Mesothelial cell of epicardium (in vitro differentiated cells): ENCODE results near the gene CLCN6. TPM values are rescaled to one million over a fixed set of nuclear protein-coding genes. Genes with fewer than 3 reads are reported as not detected.
"Not testable (repeated sequence)": the region's sequence is repeated elsewhere in the genome, so short reads cannot be mapped to it uniquely, and the experiment has no call there.

ENCODE experiments used
- DNase-seq, 2 experiments: peaks; one replicate each; pipeline ENCODE4 v3.0.0; 2021; ENCODE audit warnings: low spot score in 2 of 2; ENCODE audit not compliant: unreplicated experiment in 2 of 2
- H3K27ac Mint-ChIP-seq: 2 replicates; pipeline ENCODE4 v1.8.0; 2021; ENCODE audit warnings: mixed read lengths
- H3K27me3 Mint-ChIP-seq: 2 replicates; pipeline ENCODE4 v1.8.0; 2021; ENCODE audit warnings: low read depth, mixed read lengths
- H3K36me3 Mint-ChIP-seq: 2 replicates; pipeline ENCODE4 v1.8.0; 2021; ENCODE audit warnings: mixed read lengths
- H3K4me1 Mint-ChIP-seq: 2 replicates; pipeline ENCODE4 v1.8.0; 2021; ENCODE audit warnings: mixed read lengths
- H3K4me3 Mint-ChIP-seq: 2 replicates; pipeline ENCODE4 v1.8.0; 2021; ENCODE audit warnings: mild to moderate bottlenecking, moderate library complexity, mixed read lengths
- H3K9me3 Mint-ChIP-seq: 2 replicates; pipeline ENCODE4 v1.8.0; 2021; ENCODE audit warnings: mixed read lengths
- total RNA-seq: library from RNA; stranded (reverse); gene quantifications from 3 replicates; pipeline ENCODE4 v1.2.1, GENCODE V29; 2021
- TF ChIP-seq, protein P1 (sequence below): fragments of 200-600 bp; sonication (generic); IDR thresholded peaks from one replicate; pipeline ENCODE4 v1.5.0; 2021; ENCODE audit warnings: antibody characterized with exemption; ENCODE audit not compliant: unreplicated experiment

Gene CLCN6
- total RNA-seq, 1 donor from 2014 or later: 30.3 TPM

DNA sequence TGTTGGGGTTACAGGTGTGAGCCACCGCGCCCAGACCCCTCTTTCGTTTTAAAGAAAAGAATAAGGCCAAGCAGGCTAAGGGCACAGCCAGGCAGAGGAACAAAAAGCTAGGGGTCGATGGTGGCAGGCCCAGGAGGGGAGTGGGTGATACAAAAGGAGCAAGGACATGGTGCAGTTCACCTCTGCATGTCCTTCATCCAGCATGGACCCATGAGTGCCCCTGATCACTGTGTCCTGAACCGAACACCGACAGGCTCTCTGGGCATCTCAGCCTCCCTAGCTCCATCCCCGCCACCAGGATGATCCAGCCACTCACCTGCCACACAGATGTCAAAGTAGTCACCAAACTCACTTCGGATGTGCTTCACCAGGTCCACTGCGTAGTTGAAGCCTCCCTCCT, 6.1 kb upstream of the CLCN6 start:
- no peaks in the 10 kb centered on the region for H3K9me3 Mint-ChIP-seq
- H3K27me3 Mint-ChIP-seq: no peaks in the 10 kb centered on the region
- no peak overlapping the region for H3K4me3 Mint-ChIP-seq
- H3K36me3 Mint-ChIP-seq: peaks cover 21% of the 10 kb centered on the region
- no peak for DNase-seq
- H3K27ac Mint-ChIP-seq: no peak overlapping the region
- H3K4me1 Mint-ChIP-seq: peaks cover 35% of the 10 kb centered on the region
- TF ChIP-seq, protein P1, sequence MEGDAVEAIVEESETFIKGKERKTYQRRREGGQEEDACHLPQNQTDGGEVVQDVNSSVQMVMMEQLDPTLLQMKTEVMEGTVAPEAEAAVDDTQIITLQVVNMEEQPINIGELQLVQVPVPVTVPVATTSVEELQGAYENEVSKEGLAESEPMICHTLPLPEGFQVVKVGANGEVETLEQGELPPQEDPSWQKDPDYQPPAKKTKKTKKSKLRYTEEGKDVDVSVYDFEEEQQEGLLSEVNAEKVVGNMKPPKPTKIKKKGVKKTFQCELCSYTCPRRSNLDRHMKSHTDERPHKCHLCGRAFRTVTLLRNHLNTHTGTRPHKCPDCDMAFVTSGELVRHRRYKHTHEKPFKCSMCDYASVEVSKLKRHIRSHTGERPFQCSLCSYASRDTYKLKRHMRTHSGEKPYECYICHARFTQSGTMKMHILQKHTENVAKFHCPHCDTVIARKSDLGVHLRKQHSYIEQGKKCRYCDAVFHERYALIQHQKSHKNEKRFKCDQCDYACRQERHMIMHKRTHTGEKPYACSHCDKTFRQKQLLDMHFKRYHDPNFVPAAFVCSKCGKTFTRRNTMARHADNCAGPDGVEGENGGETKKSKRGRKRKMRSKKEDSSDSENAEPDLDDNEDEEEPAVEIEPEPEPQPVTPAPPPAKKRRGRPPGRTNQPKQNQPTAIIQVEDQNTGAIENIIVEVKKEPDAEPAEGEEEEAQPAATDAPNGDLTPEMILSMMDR: no peak

DNA sequence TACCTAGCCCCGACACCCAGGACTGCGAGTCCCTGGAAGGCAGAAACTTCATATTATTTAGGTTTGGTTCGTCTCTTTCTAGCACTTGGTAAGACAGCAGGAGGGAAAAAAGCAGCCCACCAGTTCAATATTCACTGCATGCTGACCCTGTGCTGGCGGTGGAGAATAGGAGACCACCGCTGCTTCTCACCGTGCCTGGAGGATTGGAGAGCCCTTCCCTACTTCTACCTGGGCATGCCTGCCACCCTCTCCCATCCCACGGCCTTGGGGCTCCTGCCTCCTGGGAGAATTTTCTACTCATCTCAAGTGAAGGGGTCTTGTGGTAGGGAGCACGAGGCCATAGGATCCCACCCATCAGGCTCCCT, 5.6 kb upstream of the CLCN6 start:
- Mint-ChIP-seq H3K4me3 (no peak overlapping the region), H3K27me3 (no peaks in the 10 kb centered on the region), H3K4me1 (peaks cover 36% of the 10 kb centered on the region), H3K9me3 (no peaks in the 10 kb centered on the region), H3K36me3 (peaks cover 19% of the 10 kb centered on the region), H3K27ac (no peak overlapping the region)
- TF ChIP-seq, protein P1: no peak
- no peak for DNase-seq

DNA sequence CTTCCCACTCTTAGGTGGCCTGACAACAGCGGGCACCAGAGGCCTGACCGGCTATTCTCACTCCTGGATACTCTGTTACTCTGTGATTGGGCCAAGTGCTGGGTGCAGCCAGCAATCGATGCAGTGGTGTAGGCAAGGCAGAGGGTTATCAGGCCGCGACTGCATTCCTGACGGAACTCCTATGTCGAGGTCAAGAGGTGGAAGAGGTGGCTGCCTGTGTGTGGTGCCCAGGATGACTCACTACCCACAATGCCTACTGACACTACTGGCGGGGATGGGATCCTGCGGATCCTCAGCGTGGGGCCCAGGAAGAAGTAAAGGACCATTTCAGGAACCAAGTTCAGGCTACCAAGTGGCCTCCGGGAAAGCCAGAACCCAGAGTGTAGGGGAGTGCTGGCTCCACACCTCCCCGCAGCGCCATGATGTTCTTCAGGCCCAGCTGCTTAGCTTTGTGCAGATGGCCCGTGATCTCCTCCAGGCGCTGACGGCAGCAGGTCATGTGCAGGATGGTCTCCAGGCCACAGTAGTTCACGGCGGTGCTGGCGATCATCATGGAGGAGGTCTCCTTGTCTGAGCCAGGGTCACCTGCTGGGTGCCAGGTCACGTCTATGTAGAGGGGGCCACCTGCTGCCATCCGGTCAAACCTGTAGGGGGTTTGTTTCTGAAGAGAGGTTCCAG, 5.1 kb upstream of the CLCN6 start:
- H3K27ac Mint-ChIP-seq: no peak overlapping the region
- H3K4me3 Mint-ChIP-seq: no peak overlapping the region
- H3K27me3 Mint-ChIP-seq: no peaks in the 10 kb centered on the region
- TF ChIP-seq, protein P1: no peak
- H3K4me1 Mint-ChIP-seq: peaks cover 37% of the 10 kb centered on the region
- DNase-seq: no peak
- H3K36me3 Mint-ChIP-seq: peaks cover 13% of the 10 kb centered on the region
- H3K9me3 Mint-ChIP-seq: no peaks in the 10 kb centered on the region

DNA sequence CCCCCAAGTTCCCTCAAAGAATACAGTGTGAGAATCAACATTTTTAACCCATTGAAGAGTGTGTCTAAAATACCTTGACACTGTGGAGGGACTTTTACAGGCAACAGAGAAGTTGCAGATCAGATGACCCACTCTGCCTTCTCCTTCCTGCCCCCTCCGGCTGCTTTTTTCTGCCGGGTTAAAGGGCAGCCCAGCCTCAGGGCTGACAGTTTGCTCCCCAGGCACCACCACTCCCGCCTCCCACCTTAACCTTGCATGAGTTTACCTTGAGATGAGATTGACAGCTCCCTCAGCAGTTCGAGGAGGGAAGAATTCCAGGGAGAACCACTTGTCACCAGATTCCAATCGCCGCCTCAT, 3.4 kb upstream of the CLCN6 start:
- H3K4me1 Mint-ChIP-seq: peaks cover 49% of the 10 kb centered on the region
- TF ChIP-seq, protein P1: no peak
- peak overlapping the region; percentile 98 for H3K4me3 Mint-ChIP-seq
- H3K36me3 Mint-ChIP-seq: peaks cover 12% of the 10 kb centered on the region
- peak overlapping the region; percentile 84 for H3K27ac Mint-ChIP-seq
- DNase-seq: no peak
- H3K27me3 Mint-ChIP-seq: no peaks in the 10 kb centered on the region
- no peaks in the 10 kb centered on the region for H3K9me3 Mint-ChIP-seq

DNA sequence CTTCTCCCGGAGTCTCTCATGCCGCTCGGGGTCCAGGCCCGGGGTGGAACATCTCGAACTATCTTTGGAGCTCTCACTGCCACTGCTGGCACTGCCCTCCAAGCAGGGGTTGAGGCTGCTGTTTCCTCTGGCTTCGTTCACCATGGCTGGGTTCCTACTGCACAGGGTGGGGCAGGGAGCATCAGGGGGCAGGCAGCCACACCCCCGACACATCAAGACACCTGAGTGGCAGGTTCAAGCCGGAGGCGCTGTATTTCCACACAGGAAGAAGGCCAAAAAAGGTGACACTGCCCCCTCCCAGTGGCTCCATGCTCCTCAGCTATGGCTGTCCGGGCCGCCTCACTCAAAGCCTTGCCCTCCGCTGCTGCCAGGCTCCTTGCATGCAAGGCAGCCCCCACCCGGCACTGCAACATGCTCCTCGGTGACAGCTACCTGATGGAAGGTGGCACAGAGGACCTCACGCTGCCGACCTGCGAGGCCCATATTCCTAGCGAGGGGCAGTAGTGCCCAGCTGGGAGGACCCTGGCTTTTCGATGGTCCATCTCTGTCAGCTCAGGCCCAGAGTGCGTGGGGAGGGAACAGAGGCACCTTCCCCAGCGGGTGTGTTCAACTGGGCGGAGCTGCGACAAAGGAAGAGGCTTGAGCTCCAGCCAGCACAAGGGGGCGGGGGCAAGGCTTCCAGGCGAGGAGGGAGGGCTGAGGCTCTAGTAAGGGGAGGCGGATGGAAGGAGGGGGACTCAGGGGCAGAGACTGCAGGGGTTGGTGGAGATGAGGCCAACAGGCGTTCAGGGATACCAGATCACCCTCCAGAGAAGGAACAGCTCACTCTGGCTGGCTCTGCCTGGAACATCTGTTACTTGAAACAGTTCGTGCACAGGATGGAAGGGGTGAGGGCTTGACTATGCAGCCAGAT, 2.8 kb upstream of the CLCN6 start:
- Mint-ChIP-seq H3K36me3 (peaks cover 12% of the 10 kb centered on the region), H3K27ac (peak overlapping the region; percentile 91), H3K4me1 (peaks cover 54% of the 10 kb centered on the region), H3K9me3 (no peaks in the 10 kb centered on the region), H3K27me3 (no peaks in the 10 kb centered on the region), H3K4me3 (peak overlapping the region; percentile 98)
- TF ChIP-seq, protein P1: no peak
- DNase-seq: peak; percentile 72 to 81

DNA sequence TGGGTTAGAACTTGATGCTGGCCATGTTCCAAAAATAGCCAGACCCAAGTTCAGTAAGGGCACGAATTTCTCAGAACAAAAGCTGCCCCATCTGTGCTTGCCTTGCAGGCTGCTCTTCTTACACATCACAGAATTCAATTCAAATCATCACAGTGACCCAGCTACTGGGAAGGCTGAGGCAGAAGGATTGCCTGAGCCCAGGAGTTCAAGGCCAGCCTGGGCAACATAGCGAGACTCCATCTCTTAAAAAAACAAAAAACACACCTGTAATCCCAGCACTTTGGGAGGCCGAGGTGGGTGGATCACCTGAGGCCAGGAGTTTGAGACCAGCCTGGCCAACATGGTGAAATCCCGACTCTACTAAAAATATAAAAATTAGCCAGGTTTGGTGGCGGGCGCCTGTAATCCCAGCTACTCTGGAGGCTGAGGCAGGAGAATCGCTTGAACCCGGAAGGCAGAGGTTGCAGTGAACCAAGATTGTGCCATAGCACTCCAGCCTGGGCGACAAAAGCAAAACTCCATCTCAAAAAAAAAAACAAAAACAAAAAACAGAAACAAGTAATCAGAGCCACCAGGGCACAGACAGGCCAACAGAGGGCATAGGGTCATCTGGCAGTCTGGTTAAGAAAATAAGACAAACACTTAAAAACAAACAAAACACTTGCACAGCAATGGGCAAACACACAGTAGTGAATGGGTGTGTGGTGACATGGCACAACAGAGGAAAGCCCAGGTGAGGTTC, 1.9 kb upstream of the CLCN6 start:
- peaks cover 12% of the 10 kb centered on the region for H3K36me3 Mint-ChIP-seq
- H3K27ac Mint-ChIP-seq: peak overlapping the region; percentile 98
- not testable (repeated sequence) for H3K9me3 Mint-ChIP-seq, H3K27me3 Mint-ChIP-seq, DNase-seq
- H3K4me3 Mint-ChIP-seq: peak overlapping the region; percentile 98
- H3K4me1 Mint-ChIP-seq: peaks cover 57% of the 10 kb centered on the region
